Neutrophil (primary cell): Measurements from ENCODE around the gene SYPL2.

ENCODE experiments used
- H3K27ac ChIP-seq: fragments of 200-600 bp; sonication (generic); 2 replicates; pipeline ENCODE4 v1.5.1; 2016; ENCODE audit warnings: mild to moderate bottlenecking, moderate library complexity
- H3K27me3 ChIP-seq: fragments of 200-600 bp; sonication (generic); 2 replicates; pipeline ENCODE4 v1.6.0; 2016; ENCODE audit warnings: mild to moderate bottlenecking
- H3K36me3 ChIP-seq: fragments of 200-600 bp; sonication (generic); 2 replicates; pipeline ENCODE4 v1.5.1; 2017
- H3K4me1 ChIP-seq, 2 experiments: fragments of 200-600 bp in 1 of 2; sonication (generic) in 1 of 2; 1 replicate in 1 of 2; 2 replicates in 1 of 2; pipeline versions ENCODE4 v1.5.1 to v1.6.1; 2013 to 2016; ENCODE audit warnings: low read depth in 1 of 2, low read length in 1 of 2, mild to moderate bottlenecking in 1 of 2, moderate library complexity in 1 of 2; ENCODE audit not compliant: control insufficient read depth in 1 of 2, insufficient read depth in 1 of 2
- H3K4me3 ChIP-seq, 2 experiments: fragments of 200-600 bp in 1 of 2; sonication (generic) in 1 of 2; 1 replicate in 1 of 2; 2 replicates in 1 of 2; pipeline ENCODE4 v1.5.1; 2013 to 2016; ENCODE audit warnings: low read depth in 1 of 2, low read length in 1 of 2, mild to moderate bottlenecking in 1 of 2, moderate library complexity in 1 of 2
- H3K9me3 ChIP-seq: fragments of 200-600 bp; sonication (generic); 2 replicates; pipeline ENCODE4 v1.5.1; 2016
- CTCF ChIP-seq: fragments of 200-600 bp; sonication (generic); IDR thresholded peaks from 2 replicates; pipeline ENCODE4 v1.5.1; 2016; ENCODE audit warnings: antibody characterized with exemption

SYPL2 gene

GRCh38 chr1:109432336-109432735 lies 34.0 kb upstream of the SYPL2 start:
- Histone ChIP-seq H3K27ac (no peak overlapping the region), H3K27me3 (peaks cover 40% of the 10 kb centered on the region)
- no peak for TF ChIP-seq CTCF

GRCh38 chr1:109433322-109433721 lies 33.0 kb upstream of the SYPL2 start:
- Histone ChIP-seq H3K27me3 (peaks cover 43% of the 10 kb centered on the region), H3K36me3 (no peaks in the 10 kb centered on the region), H3K4me1 (no peaks in the 10 kb centered on the region), H3K9me3 (no peaks in the 10 kb centered on the region), H3K4me3 (no peak overlapping the region), H3K27ac (no peak overlapping the region)
- TF ChIP-seq CTCF, result no peak

More at GRCh38 chr1:109432336-109432735, 34.0 kb upstream of the SYPL2 start:
- Histone ChIP-seq H3K4me3 (no peak overlapping the region), H3K9me3 (no peaks in the 10 kb centered on the region), H3K4me1 (peaks cover 0 to under 1% of the 10 kb centered on the region in 2 experiments), H3K36me3 (no peaks in the 10 kb centered on the region)

GRCh38 chr1:109434484-109434883 lies 31.9 kb upstream of the SYPL2 start:
- TF ChIP-seq CTCF, result no peak
- H3K27me3 ChIP-seq, result peaks cover 53% of the 10 kb centered on the region

GRCh38 chr1:109438798-109439297 lies 27.5 kb upstream of the SYPL2 start:
- no peak overlapping the region for H3K27ac ChIP-seq
- TF ChIP-seq CTCF, result no peak
- no peaks in the 10 kb centered on the region for H3K4me1 ChIP-seq
- no peak overlapping the region for H3K4me3 ChIP-seq
- H3K27me3 ChIP-seq, result peaks cover 72% of the 10 kb centered on the region
- no peaks in the 10 kb centered on the region for H3K9me3 ChIP-seq
- H3K36me3 ChIP-seq, result no peaks in the 10 kb centered on the region

More at GRCh38 chr1:109434484-109434883, 31.9 kb upstream of the SYPL2 start:
- Histone ChIP-seq H3K9me3 (no peaks in the 10 kb centered on the region), H3K4me1 (no peaks in the 10 kb centered on the region), H3K27ac (no peak overlapping the region), H3K4me3 (no peak overlapping the region), H3K36me3 (no peaks in the 10 kb centered on the region)

- Histone ChIP-seq H3K36me3 (no peaks in the 10 kb centered on the region), H3K27me3 (peaks cover 83% of the 10 kb centered on the region), H3K4me3 (no peak overlapping the region), H3K4me1 (no peaks in the 10 kb centered on the region), H3K27ac (no peak overlapping the region), H3K9me3 (no peaks in the 10 kb centered on the region)
- TF ChIP-seq CTCF, result no peak
Measured at GRCh38 chr1:109441069-109441468, 25.3 kb upstream of the SYPL2 start.

- Histone ChIP-seq H3K27ac (no peak overlapping the region), H3K27me3 (peaks cover 98% of the 10 kb centered on the region), H3K9me3 (no peaks in the 10 kb centered on the region), H3K36me3 (no peaks in the 10 kb centered on the region), H3K4me3 (no peak overlapping the region), H3K4me1 (no peaks in the 10 kb centered on the region)
- no peak for TF ChIP-seq CTCF
Measured at GRCh38 chr1:109443476-109443875, 22.9 kb upstream of the SYPL2 start.
